Sigmoid colon (tissue), 4 donors: Measurements from ENCODE around the gene PRR14L.

Experiments used
- EP300 ChIP-seq, 4 donors: sonication (generic); formaldehyde crosslinking; IDR thresholded peaks; one replicate each; pipeline ENCODE4 v1.6.1; 2017; ENCODE audit warnings: antibody characterized with exemption in 4 of 4
- POLR2AphosphoS5 ChIP-seq, 4 donors: sonication (generic); formaldehyde crosslinking; IDR thresholded peaks; one replicate each; pipeline ENCODE4 v1.6.1; 2017; ENCODE audit warnings: antibody characterized with exemption in 4 of 4
- TF ChIP-seq, protein P1 (sequence below), 4 experiments: fragments of 450-650 bp in 3 of 4; fragments of 200-600 bp in 1 of 4; IDR thresholded peaks; one replicate each; pipeline ENCODE4 v1.5.1; 2016 to 2019; ENCODE audit warnings: antibody characterized with exemption in 4 of 4, mild to moderate bottlenecking in 3 of 4, moderate library complexity in 2 of 4

DNA sequence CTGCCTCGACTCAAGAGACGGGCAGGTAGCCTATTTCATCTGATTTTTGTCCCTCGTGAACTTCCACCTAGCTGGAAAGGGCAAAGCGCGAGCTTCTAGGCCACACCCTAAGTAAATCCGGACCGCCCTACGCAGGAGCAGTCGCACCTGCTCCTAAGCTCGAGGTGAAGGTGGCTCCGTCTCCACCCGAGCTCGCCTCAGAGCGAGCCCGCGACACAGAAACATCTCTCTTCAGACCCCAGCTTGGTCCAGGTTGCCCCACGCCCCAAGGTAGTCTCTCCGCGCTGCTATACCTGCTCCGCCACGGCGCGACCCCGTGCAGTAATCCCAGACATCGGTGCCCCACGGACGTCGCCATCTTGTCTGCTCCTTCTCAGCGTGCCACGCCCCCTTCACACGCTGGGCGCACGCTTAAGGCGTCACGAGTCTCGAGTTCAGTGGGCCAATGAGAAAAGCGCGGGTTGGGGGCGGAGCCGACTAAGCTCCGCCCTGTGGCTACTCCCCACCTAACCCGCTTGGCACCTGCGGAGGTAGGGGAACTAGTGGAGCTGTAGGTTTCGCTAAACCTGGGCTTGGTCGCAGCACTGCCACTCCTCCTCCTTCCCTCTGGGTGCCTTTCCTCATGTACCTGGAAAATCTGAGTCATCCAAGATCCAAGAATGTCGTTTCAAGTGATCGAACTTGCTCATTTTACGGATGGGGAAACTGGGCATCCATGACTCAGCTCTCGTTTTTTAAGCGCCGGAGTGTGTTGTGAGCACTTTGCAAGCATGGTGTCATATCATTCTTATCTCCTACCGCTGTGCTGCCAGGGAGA is 87.9 kb downstream of the PRR14L start, which contains the start of gene PISD:
- TF ChIP-seq, protein P1, sequence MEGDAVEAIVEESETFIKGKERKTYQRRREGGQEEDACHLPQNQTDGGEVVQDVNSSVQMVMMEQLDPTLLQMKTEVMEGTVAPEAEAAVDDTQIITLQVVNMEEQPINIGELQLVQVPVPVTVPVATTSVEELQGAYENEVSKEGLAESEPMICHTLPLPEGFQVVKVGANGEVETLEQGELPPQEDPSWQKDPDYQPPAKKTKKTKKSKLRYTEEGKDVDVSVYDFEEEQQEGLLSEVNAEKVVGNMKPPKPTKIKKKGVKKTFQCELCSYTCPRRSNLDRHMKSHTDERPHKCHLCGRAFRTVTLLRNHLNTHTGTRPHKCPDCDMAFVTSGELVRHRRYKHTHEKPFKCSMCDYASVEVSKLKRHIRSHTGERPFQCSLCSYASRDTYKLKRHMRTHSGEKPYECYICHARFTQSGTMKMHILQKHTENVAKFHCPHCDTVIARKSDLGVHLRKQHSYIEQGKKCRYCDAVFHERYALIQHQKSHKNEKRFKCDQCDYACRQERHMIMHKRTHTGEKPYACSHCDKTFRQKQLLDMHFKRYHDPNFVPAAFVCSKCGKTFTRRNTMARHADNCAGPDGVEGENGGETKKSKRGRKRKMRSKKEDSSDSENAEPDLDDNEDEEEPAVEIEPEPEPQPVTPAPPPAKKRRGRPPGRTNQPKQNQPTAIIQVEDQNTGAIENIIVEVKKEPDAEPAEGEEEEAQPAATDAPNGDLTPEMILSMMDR (IDR thresholded peaks at IDR 0.05): no peak
- TF ChIP-seq EP300 (IDR thresholded peaks at IDR 0.05) (no peak), POLR2AphosphoS5 (IDR thresholded peaks at IDR 0.05) (peak; percentile 50 to 86 (median 82))
